GM23338 (cell line): ENCODE results near the gene LEMD2. TPM values are rescaled to one million over a fixed set of nuclear protein-coding genes. Genes with fewer than 3 reads are reported as not detected.

Experiments used
- ATAC-seq: fragments of 200-7000 bp; cut with Tn5 transposase; 3 replicates; pipeline ENCODE4 v1.9.1; 2020
- DNase-seq: peaks from one replicate; pipeline ENCODE4 v3.0.0-alpha.2; 2015; ENCODE audit warnings: low spot score
- H2AFZ ChIP-seq: fragments of 200-600 bp; sonication (generic); 2 replicates; pipeline ENCODE4 v1.8.0; 2016; ENCODE audit warnings: antibody characterized with exemption, mild to moderate bottlenecking, moderate library complexity
- H3F3A ChIP-seq: fragments of 200-600 bp; sonication (generic); replicated peaks from 2 replicates; pipeline ENCODE4 v1.8.0; 2017; ENCODE audit warnings: antibody characterized with exemption, mixed run types, low read depth
- H3K27ac ChIP-seq: fragments of 200-600 bp; sonication (generic); 2 replicates; pipeline ENCODE4 v1.6.1; 2016; ENCODE audit warnings: low read depth
- H3K27me3 ChIP-seq: fragments of 200-600 bp; sonication (generic); 2 replicates; pipeline ENCODE4 v1.8.0; 2016; ENCODE audit warnings: mild to moderate bottlenecking, mixed run types, moderate library complexity; ENCODE audit not compliant: insufficient read depth
- H3K36me3 ChIP-seq: fragments of 200-600 bp; sonication (generic); 2 replicates; pipeline ENCODE4 v1.8.0; 2016; ENCODE audit warnings: mild to moderate bottlenecking; ENCODE audit not compliant: insufficient read depth
- H3K4me1 ChIP-seq: fragments of 200-600 bp; sonication (generic); 2 replicates; pipeline ENCODE4 v1.8.0; 2016; ENCODE audit warnings: mild to moderate bottlenecking, moderate library complexity; ENCODE audit not compliant: insufficient read depth
- H3K4me2 ChIP-seq: fragments of 200-600 bp; sonication (generic); 2 replicates; pipeline ENCODE4 v1.7.1; 2017; ENCODE audit warnings: mixed run types
- H3K4me3 ChIP-seq: fragments of 200-600 bp; sonication (generic); 2 replicates; pipeline ENCODE4 v1.6.1; 2016; ENCODE audit warnings: mixed run types
- H3K79me2 ChIP-seq: fragments of 200-600 bp; sonication (generic); replicated peaks from 2 replicates; pipeline ENCODE4 v1.8.0; 2017; ENCODE audit warnings: mild to moderate bottlenecking; ENCODE audit not compliant: insufficient read depth
- H3K9me2 ChIP-seq: fragments of 200-600 bp; sonication (generic); 2 replicates; pipeline ENCODE4 v1.8.0; 2017; ENCODE audit not compliant: insufficient read depth
- H4K20me1 ChIP-seq: fragments of 200-600 bp; sonication (generic); replicated peaks from 2 replicates; pipeline ENCODE4 v1.8.0; 2017; ENCODE audit warnings: mild to moderate bottlenecking; ENCODE audit not compliant: insufficient read depth
- H3K27ac Mint-ChIP-seq: 2 replicates; pipeline ENCODE4 v1.8.0; 2020; ENCODE audit warnings: inconsistent platforms, mild to moderate bottlenecking, moderate library complexity, mixed read lengths
- H3K27me3 Mint-ChIP-seq: 3 replicates; pipeline ENCODE4 v1.8.0; 2022; ENCODE audit warnings: low read depth, mild to moderate bottlenecking, moderate library complexity, mixed read lengths, inconsistent platforms; ENCODE audit not compliant: insufficient read depth, poor library complexity
- H3K36me3 Mint-ChIP-seq: 3 replicates; pipeline ENCODE4 v1.8.0; 2021; ENCODE audit warnings: low read depth, mild to moderate bottlenecking, inconsistent platforms, moderate library complexity, mixed read lengths
- H3K4me1 Mint-ChIP-seq: 3 replicates; pipeline ENCODE4 v1.8.0; 2020; ENCODE audit warnings: mild to moderate bottlenecking, inconsistent platforms, mixed read lengths
- H3K4me3 Mint-ChIP-seq: 3 replicates; pipeline ENCODE4 v1.8.0; 2021; ENCODE audit warnings: moderate library complexity, mild to moderate bottlenecking, inconsistent platforms, mixed read lengths
- H3K9me3 Mint-ChIP-seq: 3 replicates; pipeline ENCODE4 v1.8.0; 2020; ENCODE audit warnings: moderate library complexity, mild to moderate bottlenecking, inconsistent platforms, mixed read lengths
- STAT1 ChIP-seq: IDR thresholded peaks from one replicate; pipeline ENCODE4 v1.6.1; 2016; ENCODE audit warnings: antibody characterized with exemption; ENCODE audit not compliant: unreplicated experiment
- ZNF331 ChIP-seq: fragments of 250-450 bp; sonication (Bioruptor Pico); IDR thresholded peaks from 2 replicates; pipeline ENCODE4 v1.5.0; 2020; ENCODE audit warnings: low read depth, mild to moderate bottlenecking, moderate library complexity
- polyA plus RNA-seq: library from polyadenylated mRNA; unstranded; fragments of >200 nt; fragmentation: Nextera tagmentation; extraction: Ambion mirVana; gene quantifications from 2 replicates; pipeline ENCODE4 v1.2.1, GENCODE V29; 2016
- total RNA-seq: library from RNA; depleted of rRNA; stranded (reverse); fragments of >200 nt; shearing (Covaris generic); gene quantifications from 2 replicates; pipeline ENCODE4 v1.2.3, GENCODE V29; 2014
- TF ChIP-seq, protein P1 (sequence below): fragments of 250-450 bp; sonication (Bioruptor Pico); IDR thresholded peaks from 2 replicates; pipeline ENCODE4 v1.5.0; 2020; ENCODE audit warnings: mild to moderate bottlenecking, moderate library complexity

The LEMD2 gene
- total and polyA plus RNA-seq, 2 experiments from 2014 or later, result 28.6 to 64.7 TPM

DNA sequence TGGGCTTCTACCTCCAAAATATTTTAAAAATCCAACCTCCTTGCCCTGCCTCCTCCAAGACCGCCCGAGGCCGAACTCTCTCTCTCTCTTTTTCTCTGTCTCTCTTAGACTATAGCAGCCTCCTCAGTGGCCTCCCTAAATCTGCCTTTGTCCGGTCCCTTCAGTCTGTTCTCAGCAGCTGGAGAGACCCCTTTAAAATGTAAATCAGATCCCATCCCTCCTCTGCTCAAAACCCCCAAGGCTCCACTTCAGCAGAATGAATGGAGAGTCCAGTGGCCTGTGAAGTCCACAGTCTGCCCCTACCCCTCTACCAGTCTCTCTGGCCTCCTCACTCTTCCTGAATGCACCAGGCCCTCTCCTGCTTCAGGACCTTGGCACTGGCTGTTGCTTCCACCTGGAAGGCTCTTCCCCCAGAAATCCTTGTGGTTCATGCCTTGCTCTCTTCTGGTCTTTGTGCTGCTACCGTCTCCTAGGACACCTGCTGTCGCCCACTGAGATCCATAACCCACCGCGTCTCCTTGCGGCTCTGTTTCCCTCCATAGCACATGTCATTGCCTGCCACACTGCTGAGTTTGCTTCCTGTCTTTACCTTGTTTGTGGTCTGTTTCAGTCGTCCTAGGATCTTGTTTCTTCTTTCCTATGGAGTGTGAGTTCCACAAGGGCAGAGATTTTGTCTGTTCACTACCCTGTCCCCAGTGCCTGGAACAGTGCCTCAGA lies 8.9 kb upstream of the LEMD2 start:
- ATAC-seq (no peak), DNase-seq (no peak)
- H3K4me1 Mint-ChIP-seq, result peaks cover 45% of the 10 kb centered on the region
- H4K20me1 ChIP-seq, result no peaks in the 10 kb centered on the region
- H3K36me3 ChIP-seq, result no peaks in the 10 kb centered on the region
- no peaks in the 10 kb centered on the region; the same call in 1 of the 2 replicates for H3K27me3 ChIP-seq
- no peak overlapping the region for H3K4me3 ChIP-seq
- H3K79me2 ChIP-seq, result no peaks in the 10 kb centered on the region
- H3F3A ChIP-seq, result 0 out of 2 replicates have a peak, but pooled peaks cover 8% of the 10 kb centered on the region
- peak overlapping the region; percentile 3; the same call in 1 of the 2 replicates for H3K27ac Mint-ChIP-seq
- H3K4me2 ChIP-seq, result peak overlapping the region; percentile 43; the same call in 1 of the 2 replicates
- peaks cover 15% of the 10 kb centered on the region for H3K27me3 Mint-ChIP-seq
- H3K4me3 Mint-ChIP-seq, result no peak overlapping the region; the same call in 2 of the 3 replicates
- H3K9me2 ChIP-seq, result no peaks in the 10 kb centered on the region
- TF ChIP-seq, protein P1, sequence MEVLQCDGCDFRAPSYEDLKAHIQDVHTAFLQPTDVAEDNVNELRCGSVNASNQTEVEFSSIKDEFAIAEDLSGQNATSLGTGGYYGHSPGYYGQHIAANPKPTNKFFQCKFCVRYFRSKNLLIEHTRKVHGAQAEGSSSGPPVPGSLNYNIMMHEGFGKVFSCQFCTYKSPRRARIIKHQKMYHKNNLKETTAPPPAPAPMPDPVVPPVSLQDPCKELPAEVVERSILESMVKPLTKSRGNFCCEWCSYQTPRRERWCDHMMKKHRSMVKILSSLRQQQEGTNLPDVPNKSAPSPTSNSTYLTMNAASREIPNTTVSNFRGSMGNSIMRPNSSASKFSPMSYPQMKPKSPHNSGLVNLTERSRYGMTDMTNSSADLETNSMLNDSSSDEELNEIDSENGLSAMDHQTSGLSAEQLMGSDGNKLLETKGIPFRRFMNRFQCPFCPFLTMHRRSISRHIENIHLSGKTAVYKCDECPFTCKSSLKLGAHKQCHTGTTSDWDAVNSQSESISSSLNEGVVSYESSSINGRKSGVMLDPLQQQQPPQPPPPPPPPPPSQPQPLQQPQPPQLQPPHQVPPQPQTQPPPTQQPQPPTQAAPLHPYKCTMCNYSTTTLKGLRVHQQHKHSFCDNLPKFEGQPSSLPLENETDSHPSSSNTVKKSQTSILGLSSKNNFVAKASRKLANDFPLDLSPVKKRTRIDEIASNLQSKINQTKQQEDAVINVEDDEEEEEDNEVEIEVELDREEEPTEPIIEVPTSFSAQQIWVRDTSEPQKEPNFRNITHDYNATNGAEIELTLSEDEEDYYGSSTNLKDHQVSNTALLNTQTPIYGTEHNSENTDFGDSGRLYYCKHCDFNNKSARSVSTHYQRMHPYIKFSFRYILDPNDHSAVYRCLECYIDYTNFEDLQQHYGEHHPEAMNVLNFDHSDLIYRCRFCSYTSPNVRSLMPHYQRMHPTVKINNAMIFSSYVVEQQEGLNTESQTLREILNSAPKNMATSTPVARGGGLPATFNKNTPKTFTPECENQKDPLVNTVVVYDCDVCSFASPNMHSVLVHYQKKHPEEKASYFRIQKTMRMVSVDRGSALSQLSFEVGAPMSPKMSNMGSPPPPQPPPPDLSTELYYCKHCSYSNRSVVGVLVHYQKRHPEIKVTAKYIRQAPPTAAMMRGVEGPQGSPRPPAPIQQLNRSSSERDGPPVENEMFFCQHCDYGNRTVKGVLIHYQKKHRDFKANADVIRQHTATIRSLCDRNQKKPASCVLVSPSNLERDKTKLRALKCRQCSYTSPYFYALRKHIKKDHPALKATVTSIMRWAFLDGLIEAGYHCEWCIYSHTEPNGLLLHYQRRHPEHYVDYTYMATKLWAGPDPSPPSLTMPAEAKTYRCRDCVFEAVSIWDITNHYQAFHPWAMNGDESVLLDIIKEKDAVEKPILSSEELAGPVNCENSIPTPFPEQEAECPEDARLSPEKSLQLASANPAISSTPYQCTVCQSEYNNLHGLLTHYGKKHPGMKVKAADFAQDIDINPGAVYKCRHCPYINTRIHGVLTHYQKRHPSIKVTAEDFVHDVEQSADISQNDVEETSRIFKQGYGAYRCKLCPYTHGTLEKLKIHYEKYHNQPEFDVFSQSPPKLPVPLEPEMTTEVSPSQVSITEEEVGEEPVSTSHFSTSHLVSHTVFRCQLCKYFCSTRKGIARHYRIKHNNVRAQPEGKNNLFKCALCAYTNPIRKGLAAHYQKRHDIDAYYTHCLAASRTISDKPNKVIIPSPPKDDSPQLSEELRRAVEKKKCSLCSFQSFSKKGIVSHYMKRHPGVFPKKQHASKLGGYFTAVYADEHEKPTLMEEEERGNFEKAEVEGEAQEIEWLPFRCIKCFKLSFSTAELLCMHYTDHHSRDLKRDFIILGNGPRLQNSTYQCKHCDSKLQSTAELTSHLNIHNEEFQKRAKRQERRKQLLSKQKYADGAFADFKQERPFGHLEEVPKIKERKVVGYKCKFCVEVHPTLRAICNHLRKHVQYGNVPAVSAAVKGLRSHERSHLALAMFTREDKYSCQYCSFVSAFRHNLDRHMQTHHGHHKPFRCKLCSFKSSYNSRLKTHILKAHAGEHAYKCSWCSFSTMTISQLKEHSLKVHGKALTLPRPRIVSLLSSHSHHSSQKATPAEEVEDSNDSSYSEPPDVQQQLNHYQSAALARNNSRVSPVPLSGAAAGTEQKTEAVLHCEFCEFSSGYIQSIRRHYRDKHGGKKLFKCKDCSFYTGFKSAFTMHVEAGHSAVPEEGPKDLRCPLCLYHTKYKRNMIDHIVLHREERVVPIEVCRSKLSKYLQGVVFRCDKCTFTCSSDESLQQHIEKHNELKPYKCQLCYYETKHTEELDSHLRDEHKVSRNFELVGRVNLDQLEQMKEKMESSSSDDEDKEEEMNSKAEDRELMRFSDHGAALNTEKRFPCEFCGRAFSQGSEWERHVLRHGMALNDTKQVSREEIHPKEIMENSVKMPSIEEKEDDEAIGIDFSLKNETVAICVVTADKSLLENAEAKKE, result no peak
- no peak for TF ChIP-seq STAT1
- no peak for TF ChIP-seq ZNF331 (CRISPR knock-in tag)
- no peaks in the 10 kb centered on the region; the same call in 2 of the 3 replicates for H3K36me3 Mint-ChIP-seq
- H3K27ac ChIP-seq, result no peak overlapping the region
- no peaks in the 10 kb centered on the region for H3K9me3 Mint-ChIP-seq
- peaks cover 36% of the 10 kb centered on the region for H3K4me1 ChIP-seq
- H2AFZ ChIP-seq, result no peak overlapping the region
